HG03442 (cell line): ENCODE data around the gene GFOD1.

Experiments used
- ATAC-seq: cut with Tn5 transposase; IDR thresholded peaks from one replicate; pipeline ENCODE4 v1.9.1; 2021; ENCODE audit warnings: mild to moderate bottlenecking, moderate library complexity; ENCODE audit not compliant: unreplicated experiment

The GFOD1 gene

GRCh38 chr6:13427801-13428582 lies 59.4 kb downstream of the GFOD1 start:
- peak; percentile 59 for ATAC-seq

- ATAC-seq = peak; percentile 20
Observed at GRCh38 chr6:13427316-13427715, 60.1 kb downstream of the GFOD1 start.

GRCh38 chr6:13425943-13426931 lies 61.2 kb downstream of the GFOD1 start:
- no peak for ATAC-seq

GRCh38 chr6:13425270-13425873 lies 62.0 kb downstream of the GFOD1 start:
- no peak for ATAC-seq

- ATAC-seq = no peak
Observed at GRCh38 chr6:13423252-13423651, 64.1 kb downstream of the GFOD1 start.

GRCh38 chr6:13422681-13423221 lies 64.6 kb downstream of the GFOD1 start:
- ATAC-seq = no peak

GRCh38 chr6:13421425-13422059 lies 65.9 kb downstream of the GFOD1 start:
- ATAC-seq = no peak

GRCh38 chr6:13420269-13420668 lies 67.1 kb downstream of the GFOD1 start:
- no peak for ATAC-seq

- ATAC-seq = no peak
Observed at GRCh38 chr6:13419422-13420195, 67.8 kb downstream of the GFOD1 start.

- no peak for ATAC-seq
Observed at GRCh38 chr6:13418844-13419243, 68.6 kb downstream of the GFOD1 start.

GRCh38 chr6:13417954-13418353 lies 69.4 kb downstream of the GFOD1 start:
- no peak for ATAC-seq

GRCh38 chr6:13417431-13417830 lies 70.0 kb downstream of the GFOD1 start:
- no peak for ATAC-seq

GRCh38 chr6:13415283-13415682 lies 72.1 kb downstream of the GFOD1 start:
- no peak for ATAC-seq

GRCh38 chr6:13413900-13414555 lies 73.4 kb downstream of the GFOD1 start:
- no peak for ATAC-seq

GRCh38 chr6:13413466-13413862 lies 73.9 kb downstream of the GFOD1 start:
- no peak for ATAC-seq

GRCh38 chr6:13412639-13413465 lies 74.5 kb downstream of the GFOD1 start:
- no peak for ATAC-seq

- no peak for ATAC-seq
Observed at GRCh38 chr6:13412211-13412610, 75.2 kb downstream of the GFOD1 start.

GRCh38 chr6:13411484-13411883 lies 75.9 kb downstream of the GFOD1 start:
- no peak for ATAC-seq
